Endometrial microvascular endothelial cells (primary cell): ENCODE results near the gene SNX24. TPM values are rescaled to one million over a fixed set of nuclear protein-coding genes. Genes with fewer than 3 reads are reported as not detected.
"Not testable (repeated sequence)": the region's sequence is repeated elsewhere in the genome, so short reads cannot be mapped to it uniquely, and the experiment has no call there.

Experiments
- in situ Hi-C: cut with HindIII; loops from 2 replicates; pipeline ENCODE4 v1.10.0; 2017; ENCODE audit warnings: low sequenced_read_pairs, low pct_unique_long_range_greater_than_20kb; ENCODE audit errors: inconsistent ontology term
- total RNA-seq: library from RNA; depleted of rRNA; stranded (reverse); fragments of >200 nt; gene quantifications from one replicate; pipeline ENCODE4 v1.2.3, GENCODE V29; 2015; ENCODE audit errors: inconsistent ontology term

The SNX24 gene
- total RNA-seq, 1 donor from 2014 or later, result 11.8 TPM

DNA sequence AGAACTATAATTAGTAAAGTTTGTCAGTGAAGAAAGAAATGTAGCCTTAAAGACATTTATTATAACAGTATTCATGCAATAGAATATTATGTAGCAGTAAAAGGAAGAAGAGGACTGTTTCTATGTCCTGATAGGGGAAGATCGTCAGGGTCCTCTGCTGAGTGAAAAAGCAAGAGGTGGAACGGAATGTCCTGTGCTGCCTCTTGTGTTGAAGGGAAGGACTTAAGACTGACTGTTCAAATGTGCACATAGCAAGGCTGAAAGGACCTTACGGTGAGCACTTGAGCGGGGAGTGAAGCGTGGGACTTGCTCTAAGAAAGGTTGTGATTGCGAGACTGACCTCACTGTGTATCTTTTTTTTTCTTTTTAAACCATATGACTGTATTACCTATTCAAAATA, 63.2 kb downstream of the SNX24 start:
- in situ Hi-C loops, result no loop called here

- in situ Hi-C loops, result no loop called here
Observed at GRCh38 chr5:122909470-122910100, 64.2 kb downstream of the SNX24 start.

- in situ Hi-C loops, result not testable (repeated sequence)
Observed at GRCh38 chr5:122913436-122913835, 68.0 kb downstream of the SNX24 start.

DNA sequence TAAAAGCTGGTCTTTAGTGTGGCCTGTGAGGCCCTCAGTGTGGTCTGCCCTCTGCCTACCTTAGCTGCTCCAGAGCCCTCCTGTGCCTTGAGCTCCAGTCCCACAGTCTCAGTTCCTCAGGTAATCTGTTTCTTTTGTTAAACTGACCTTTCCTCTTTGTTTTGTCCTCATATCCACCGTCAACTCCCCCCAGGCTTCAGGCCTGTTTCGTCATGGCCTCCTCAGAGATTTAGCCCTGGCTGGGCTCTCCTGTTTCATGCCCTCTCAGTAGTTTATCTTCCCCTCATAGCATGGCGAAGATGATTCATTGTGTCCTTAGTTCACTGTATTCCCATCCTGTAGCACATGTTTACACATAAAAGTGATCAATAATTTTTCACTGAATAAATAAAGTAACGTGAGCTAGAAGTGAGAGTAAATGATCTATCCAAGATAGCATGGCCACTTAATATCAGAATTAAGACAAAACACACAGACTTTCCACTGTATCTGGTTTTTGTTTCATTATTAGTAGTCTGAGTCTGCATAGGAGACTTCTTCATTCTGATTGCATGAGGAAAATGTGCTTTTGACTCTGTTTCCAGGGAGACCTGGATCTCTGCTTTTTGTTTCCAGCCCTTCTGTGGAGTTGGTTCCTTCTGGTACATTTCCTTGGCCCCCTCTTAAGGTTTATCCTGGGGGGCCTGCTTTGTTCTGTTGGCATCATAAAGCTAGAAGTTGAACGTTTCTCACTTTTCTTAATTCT, 70.5 kb downstream of the SNX24 start:
- in situ Hi-C loops, result no loop called here

GRCh38 chr5:122916490-122916889, 71.1 kb downstream of the SNX24 start:
- in situ Hi-C loops, result no loop called here

GRCh38 chr5:122919969-122920368, 74.6 kb downstream of the SNX24 start:
- in situ Hi-C loops, result no loop called here

GRCh38 chr5:122921826-122922225, 76.4 kb downstream of the SNX24 start:
- in situ Hi-C loops, result no loop called here

DNA sequence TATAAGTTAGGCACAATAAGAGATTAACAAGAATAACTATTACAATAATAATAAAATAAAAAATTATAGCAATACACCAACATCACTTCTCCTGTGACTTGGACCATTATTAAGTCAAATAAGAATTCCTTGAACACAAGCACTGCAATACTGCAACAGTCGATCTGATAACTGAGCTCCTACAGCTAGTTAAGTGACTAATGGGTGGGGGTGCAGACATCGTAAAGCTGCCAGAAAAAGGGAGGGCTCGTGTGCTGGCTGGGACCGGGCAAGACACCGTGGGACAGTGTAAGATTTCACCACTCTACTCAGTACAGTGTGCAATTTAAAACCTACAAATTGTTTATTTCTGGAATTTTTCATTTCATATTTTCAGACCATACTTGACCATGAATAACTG, 78.8 kb downstream of the SNX24 start:
- in situ Hi-C loops, result no loop called here

DNA sequence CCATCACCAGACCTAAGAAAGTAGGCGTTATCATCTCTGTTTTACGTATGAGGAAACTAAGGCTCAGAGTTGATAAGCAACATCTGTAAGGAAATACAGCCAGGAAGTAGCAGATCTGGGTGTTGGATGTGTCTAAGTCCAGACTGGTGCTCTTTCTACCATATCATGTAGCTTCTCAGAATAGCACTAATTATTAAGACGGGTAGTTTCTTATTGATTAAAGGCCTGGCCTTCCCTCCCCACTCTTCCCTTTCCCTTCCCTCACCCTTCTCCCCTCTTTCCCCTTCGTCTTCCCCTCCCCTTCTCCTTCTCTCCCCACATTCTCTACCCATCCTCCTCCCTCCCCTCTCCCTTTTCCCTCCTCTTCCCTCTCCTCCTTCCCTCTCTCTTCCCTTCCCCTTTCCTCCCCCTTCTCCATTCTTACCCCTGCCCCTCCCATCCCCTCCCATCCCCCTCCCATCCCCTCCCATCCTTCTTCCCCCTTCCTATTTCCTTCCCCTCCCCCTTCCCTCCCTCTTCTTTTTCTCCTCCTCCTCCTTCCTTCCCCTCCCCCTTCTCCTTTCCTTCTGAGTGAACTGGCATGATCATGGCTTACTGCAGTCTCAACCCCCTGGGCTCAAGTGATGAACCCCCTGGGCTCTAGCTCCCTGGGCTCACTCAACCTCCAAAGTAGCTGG, 79.4 kb downstream of the SNX24 start:
- in situ Hi-C loops, result no loop called here

- in situ Hi-C loops, result no loop called here
Observed at GRCh38 chr5:122929001-122929400, 83.6 kb downstream of the SNX24 start.

- in situ Hi-C loops, result no loop called here
Observed at GRCh38 chr5:122929980-122930379, 84.6 kb downstream of the SNX24 start.

DNA sequence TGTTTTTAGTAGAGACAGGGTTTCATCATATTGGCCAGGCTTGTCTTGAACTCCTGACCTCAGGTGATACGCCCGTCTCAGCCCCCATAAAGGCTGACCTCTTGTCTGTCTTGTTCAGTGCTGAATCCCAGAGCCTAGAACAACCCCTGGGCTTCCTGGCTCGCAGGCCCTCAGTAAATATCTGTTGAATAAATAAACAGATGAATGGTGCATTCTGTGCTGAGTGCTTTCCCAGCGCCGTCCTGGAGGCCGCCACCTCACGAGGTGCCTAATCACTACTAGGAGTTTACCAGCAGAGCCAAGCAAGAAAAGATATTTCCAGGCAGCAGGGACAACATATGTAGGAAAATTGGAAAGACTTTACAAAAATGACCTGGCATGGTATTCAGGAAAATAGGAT, 88.5 kb downstream of the SNX24 start:
- in situ Hi-C loops, result no loop called here

GRCh38 chr5:122936088-122936487, 90.7 kb downstream of the SNX24 start:
- in situ Hi-C loops, result no loop called here

DNA sequence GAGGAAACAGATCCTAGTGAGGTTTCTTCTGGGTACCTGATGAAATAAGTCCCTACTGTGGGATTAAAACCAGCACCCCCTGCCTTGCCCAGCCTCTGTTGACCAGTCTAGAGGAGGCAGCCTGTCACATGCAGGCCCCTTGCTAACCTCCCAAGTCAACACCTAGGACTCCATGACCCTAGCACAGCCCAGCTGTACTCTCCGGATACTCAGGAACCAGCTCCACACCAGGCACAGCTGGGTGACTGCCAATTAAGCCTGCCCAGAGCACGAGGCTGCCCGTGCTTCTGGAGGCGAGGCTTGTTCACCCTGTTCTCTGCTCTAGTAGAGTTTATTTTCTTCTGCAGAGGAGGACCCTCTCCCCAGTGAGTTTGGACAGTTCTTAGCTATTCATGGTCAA, 92.5 kb downstream of the SNX24 start:
- in situ Hi-C loops, result no loop called here

- in situ Hi-C loops, result no loop called here
Observed at GRCh38 chr5:122940890-122941289, 95.5 kb downstream of the SNX24 start.

GRCh38 chr5:122941737-122942136, 96.3 kb downstream of the SNX24 start:
- in situ Hi-C loops, result no loop called here

DNA sequence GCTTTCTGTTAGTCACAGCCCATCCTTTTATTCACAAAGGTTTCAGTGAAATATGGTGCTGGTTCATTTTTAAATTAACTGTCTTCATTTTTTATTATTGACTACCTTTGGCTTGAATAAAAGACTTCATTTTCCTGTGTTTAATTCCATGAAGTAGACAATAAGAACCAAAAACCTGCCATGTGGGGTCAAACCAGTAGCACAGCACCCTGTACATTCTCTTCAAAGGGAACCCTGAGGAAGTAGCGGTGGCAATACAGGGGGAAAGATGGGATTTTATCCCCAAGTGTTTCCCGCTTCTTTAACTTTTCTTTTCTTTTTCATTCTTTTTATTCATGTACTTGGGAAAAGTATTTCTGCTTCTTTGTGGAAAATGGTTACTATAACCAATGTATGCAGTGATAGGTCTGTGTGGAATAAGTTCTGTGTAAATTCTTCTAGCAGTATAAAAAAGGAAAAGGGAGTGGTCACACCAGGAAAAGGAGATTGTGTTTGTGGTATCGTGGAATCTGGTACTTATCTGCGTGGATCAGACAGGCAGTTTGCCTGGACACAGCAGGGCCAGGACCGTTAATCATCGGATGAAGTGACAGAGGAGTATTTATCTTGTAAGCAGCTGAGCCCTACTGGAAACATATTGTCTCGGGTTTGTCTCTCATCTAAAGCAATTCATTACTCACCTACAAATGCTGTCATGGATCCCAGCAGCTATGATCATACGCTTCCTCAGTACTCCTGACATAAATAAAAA, 96.9 kb downstream of the SNX24 start:
- in situ Hi-C loops, result no loop called here

DNA sequence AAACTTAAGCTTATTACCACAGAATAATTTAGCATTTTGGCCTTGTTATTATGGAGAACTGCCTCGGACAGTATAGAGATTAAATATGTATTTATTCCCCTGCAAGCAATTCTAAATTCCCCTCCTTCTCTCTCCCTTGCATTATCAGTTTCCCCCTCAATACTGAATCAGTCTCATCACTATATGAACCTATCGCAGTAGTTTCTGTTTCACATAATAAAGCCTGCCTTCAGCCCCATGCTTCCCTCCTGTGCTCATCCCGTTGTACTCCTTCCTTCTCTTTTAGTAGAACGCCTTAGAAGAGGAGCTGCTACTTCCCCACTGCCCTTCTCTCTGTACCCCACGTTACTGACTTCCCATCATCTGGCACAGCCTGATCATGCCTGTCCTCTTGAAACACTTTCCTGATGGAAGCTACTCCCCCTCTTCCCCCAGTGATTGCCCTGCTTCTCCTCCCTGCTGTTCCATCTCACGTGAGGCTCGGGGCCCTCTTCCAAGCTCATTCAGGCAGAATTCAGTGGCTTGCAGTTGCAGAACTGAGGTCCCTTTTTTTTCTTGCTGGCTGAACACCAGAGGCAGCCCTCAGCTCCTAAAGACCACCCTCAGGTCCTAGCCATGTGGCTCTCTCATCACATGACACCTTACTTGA, 97.8 kb downstream of the SNX24 start:
- in situ Hi-C loops, result no loop called here

DNA sequence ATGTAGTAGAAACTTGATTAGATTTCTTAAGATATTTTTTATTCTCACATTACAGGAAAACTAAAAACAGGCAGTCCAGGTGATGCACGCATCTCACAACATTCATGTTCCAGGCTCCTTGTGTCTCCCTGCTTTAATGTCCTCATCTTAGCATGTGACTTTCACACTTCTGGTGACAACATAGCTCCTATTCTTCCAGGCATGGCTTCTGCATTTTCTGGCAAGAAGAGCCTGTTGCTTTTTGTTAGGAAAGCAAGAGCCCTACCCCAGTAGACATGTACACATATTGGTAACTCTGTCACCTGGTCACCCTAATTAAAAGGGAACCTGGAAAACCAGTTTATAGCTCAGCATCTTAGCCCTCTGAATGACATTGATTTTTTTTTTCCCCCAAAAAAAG, 98.6 kb downstream of the SNX24 start:
- in situ Hi-C loops, result no loop called here
